ENCODE measurements around the gene SPATA17. TPM values are rescaled to one million over a fixed set of nuclear protein-coding genes. Genes with fewer than 3 reads are reported as not detected.

The SPATA17 gene
- total and polyA plus RNA-seq, 10 donors, result 0.06 to 0.10 TPM; not detected in 8

GRCh38 chr1:217718873-217719272 is 87.7 kb downstream of the SPATA17 start:
- Histone ChIP-seq H3K4me1 (no peaks in the 10 kb centered on the region), H3K27ac (no peak overlapping the region), H3K9me3 (no peaks in the 10 kb centered on the region), H3K36me3 (no peaks in the 10 kb centered on the region), H3K27me3 (replicated peaks in 1 of 7) (no peaks in the 10 kb centered on the region), H3K4me3 (no peak overlapping the region)
- intact Hi-C loops (cut with DNase I; ENCODE audit: low total_unique reads), result no loop called here
- no peak for DNase-seq
- 46 to 78% (median 57%) methylated on average over 2 of the region's 2 CpGs for WGBS, 5 donors
- TF ChIP-seq CTCF (IDR thresholded peaks at IDR 0.05 in 8 of 11, conservative IDR thresholded peaks at IDR 0.05 in 3 of 11) (no peak), POLR2A (IDR thresholded peaks at IDR 0.05) (no peak), POLR2AphosphoS5 (IDR thresholded peaks at IDR 0.05) (no peak)

GRCh38 chr1:217721692-217722091 is 90.5 kb downstream of the SPATA17 start:
- no peaks in the 10 kb centered on the region for H3K9me3 ChIP-seq
- H3K27ac ChIP-seq, result no peak overlapping the region
- TF ChIP-seq CTCF (IDR thresholded peaks at IDR 0.05 in 8 of 11, conservative IDR thresholded peaks at IDR 0.05 in 3 of 11), result no peak
- no peak for TF ChIP-seq POLR2A (IDR thresholded peaks at IDR 0.05)
- TF ChIP-seq POLR2AphosphoS5 (IDR thresholded peaks at IDR 0.05), result no peak
- H3K36me3 ChIP-seq, result no peaks in the 10 kb centered on the region
- H3K27me3 ChIP-seq (replicated peaks in 1 of 7), result no peaks in the 10 kb centered on the region
- DNase-seq, result no peak
- WGBS, 5 donors, result 33 to 59% (median 43%) methylated on average over 1 of the region's 1 CpG
- intact Hi-C loops (cut with DNase I; ENCODE audit: low total_unique reads), result no loop called here
- no peaks in the 10 kb centered on the region for H3K4me1 ChIP-seq
- no peak overlapping the region for H3K4me3 ChIP-seq

- intact Hi-C loops (cut with DNase I; ENCODE audit: low total_unique reads), result no loop called here
- Histone ChIP-seq H3K27ac (no peak overlapping the region), H3K4me1 (no peaks in the 10 kb centered on the region), H3K4me3 (no peak overlapping the region), H3K27me3 (replicated peaks in 1 of 7) (no peaks in the 10 kb centered on the region), H3K36me3 (no peaks in the 10 kb centered on the region), H3K9me3 (no peaks in the 10 kb centered on the region)
- DNase-seq, result no peak
- TF ChIP-seq POLR2A (IDR thresholded peaks at IDR 0.05), result no peak
- no peak for TF ChIP-seq POLR2AphosphoS5 (IDR thresholded peaks at IDR 0.05)
- TF ChIP-seq CTCF (IDR thresholded peaks at IDR 0.05 in 8 of 11, conservative IDR thresholded peaks at IDR 0.05 in 3 of 11), result no peak
- WGBS, 5 donors, result 70 to 77% (median 70%) methylated on average over 3 of the region's 3 CpGs
These were observed 103.8 kb downstream of the SPATA17 start for GRCh38 chr1:217734973-217735372.

GRCh38 chr1:217747156-217747769 is 116.1 kb downstream of the SPATA17 start:
- Histone ChIP-seq H3K27me3 (replicated peaks in 1 of 7) (no peaks in the 10 kb centered on the region), H3K4me1 (no peaks in the 10 kb centered on the region), H3K9me3 (no peaks in the 10 kb centered on the region), H3K4me3 (no peak overlapping the region), H3K36me3 (no peaks in the 10 kb centered on the region), H3K27ac (no peak overlapping the region)
- intact Hi-C loops (cut with DNase I; ENCODE audit: low total_unique reads), result loop anchor here (5.0 kb wide), 1 partner anchor 1000 kb away; no protein-coding TSS in a partner anchor
- no peak for DNase-seq
- TF ChIP-seq CTCF (IDR thresholded peaks at IDR 0.05 in 8 of 11, conservative IDR thresholded peaks at IDR 0.05 in 3 of 11), result peak in 9 of 11 experiments; percentile 12 to 55 (median 46)
- no peak for TF ChIP-seq POLR2AphosphoS5 (IDR thresholded peaks at IDR 0.05)
- WGBS, 5 donors, result 80 to 87% (median 85%) methylated on average over 2 of the region's 2 CpGs

Data from spleen (tissue), 11 donors.